Loucy (cell line): ENCODE results near the gene RAD50.

Experiments used
- H2AFZ ChIP-seq: fragments of 200-600 bp; sonication (generic); 2 replicates; pipeline ENCODE4 v1.6.0; 2016; ENCODE audit warnings: antibody characterized with exemption, mild to moderate bottlenecking, low read length, moderate library complexity
- H3F3A ChIP-seq: fragments of 200-600 bp; 2 replicates; pipeline ENCODE4 v1.6.0; 2016; ENCODE audit warnings: antibody characterized with exemption, low read depth, mild to moderate bottlenecking
- H3K27me3 ChIP-seq: fragments of 200-600 bp; sonication (generic); 2 replicates; pipeline ENCODE4 v1.6.1; 2014; ENCODE audit warnings: low read length, mild to moderate bottlenecking; ENCODE audit not compliant: insufficient read depth, poor library complexity, severe bottlenecking
- H3K36me3 ChIP-seq: fragments of 200-600 bp; sonication (generic); 2 replicates; pipeline ENCODE4 v1.6.1; 2016; ENCODE audit warnings: low read length; ENCODE audit not compliant: insufficient read depth
- H3K4me1 ChIP-seq: fragments of 200-600 bp; sonication (generic); 2 replicates; pipeline ENCODE4 v1.5.1; 2014; ENCODE audit warnings: low read length, mild to moderate bottlenecking; ENCODE audit not compliant: insufficient read depth, poor library complexity, severe bottlenecking
- H3K4me2 ChIP-seq: fragments of 200-600 bp; sonication (generic); 2 replicates; pipeline ENCODE4 v1.6.0; 2014; ENCODE audit warnings: antibody characterized with exemption, low read length, low read depth, mild to moderate bottlenecking; ENCODE audit not compliant: poor library complexity, severe bottlenecking
- H3K4me3 ChIP-seq: fragments of 200-600 bp; sonication (generic); 2 replicates; pipeline ENCODE4 v1.5.1; 2014; ENCODE audit warnings: low read length, mild to moderate bottlenecking, mixed read lengths; ENCODE audit not compliant: poor library complexity, severe bottlenecking
- H3K79me2 ChIP-seq: fragments of 200-600 bp; sonication (generic); 2 replicates; pipeline ENCODE4 v1.6.1; 2014; ENCODE audit warnings: low read length; ENCODE audit not compliant: insufficient read depth
- H3K9ac ChIP-seq: fragments of 200-600 bp; sonication (generic); 2 replicates; pipeline ENCODE4 v1.6.0; 2014; ENCODE audit warnings: mild to moderate bottlenecking, low read depth, low read length, moderate library complexity; ENCODE audit not compliant: poor library complexity, severe bottlenecking
- H3K9me2 ChIP-seq: fragments of 200-600 bp; sonication (generic); replicated peaks from 2 replicates; pipeline ENCODE4 v1.6.1; 2016; ENCODE audit warnings: low read depth, low read length, mixed read lengths
- H3K9me3 ChIP-seq: fragments of 200-600 bp; sonication (generic); 2 replicates; pipeline ENCODE4 v1.6.1; 2014; ENCODE audit warnings: mild to moderate bottlenecking, antibody characterized with exemption, low read length, low read depth; ENCODE audit not compliant: insufficient read depth
- H4K20me1 ChIP-seq: fragments of 200-600 bp; sonication (generic); 2 replicates; pipeline ENCODE4 v1.6.0; 2014; ENCODE audit warnings: antibody characterized with exemption, low read length, mild to moderate bottlenecking; ENCODE audit not compliant: insufficient read depth, poor library complexity, severe bottlenecking
- EZH2phosphoT487 ChIP-seq: fragments of 200-600 bp; IDR thresholded peaks from 2 replicates; pipeline ENCODE4 v1.6.1; 2018; ENCODE audit warnings: antibody characterized with exemption, mild to moderate bottlenecking, moderate library complexity, borderline replicate concordance
- TF ChIP-seq, protein P1 (sequence below): fragments of 200-600 bp; sonication (generic); conservative IDR thresholded peaks from 2 replicates; pipeline ENCODE4 v1.5.1; 2014; ENCODE audit warnings: mild to moderate bottlenecking, antibody characterized with exemption, low read length

RAD50 gene

DNA sequence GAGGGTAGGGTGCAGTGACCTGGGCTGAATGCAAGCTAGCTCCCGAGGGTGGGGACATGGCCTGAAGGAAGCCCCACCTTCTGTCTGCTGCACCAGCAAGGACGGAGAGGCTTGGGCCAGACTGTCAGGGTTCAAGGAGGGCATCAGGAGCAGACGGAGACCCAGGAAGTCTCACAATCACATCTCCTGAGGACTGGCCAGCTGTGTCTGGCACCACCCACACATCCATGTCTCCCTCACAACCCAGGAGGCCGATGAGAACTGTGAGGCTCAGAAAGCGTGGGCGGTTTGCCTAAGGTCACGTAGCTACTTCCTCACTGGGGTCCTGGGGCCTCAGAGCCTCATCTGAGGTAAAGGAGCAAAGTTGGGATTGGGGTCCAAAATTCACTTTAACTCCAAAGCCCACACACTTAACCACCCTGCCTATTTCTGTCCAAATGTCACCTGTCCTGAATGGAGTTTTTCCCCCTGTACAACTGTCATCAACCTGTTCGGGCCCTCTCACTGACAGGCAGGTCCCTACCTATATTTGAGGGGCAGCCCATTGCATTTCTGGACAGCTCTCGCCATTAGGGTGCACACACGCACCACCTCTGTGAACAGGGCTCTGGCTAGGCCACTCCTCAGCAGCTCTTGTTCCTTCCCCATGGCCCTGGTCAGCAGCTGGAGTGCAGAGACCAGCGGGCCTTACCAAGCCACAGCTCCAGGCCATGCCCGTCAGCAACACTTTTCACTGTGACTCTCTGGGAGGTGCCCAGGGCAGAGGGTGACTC is 104.6 kb downstream of the RAD50 start:
- Histone ChIP-seq H2AFZ (no peak overlapping the region), H3K9ac (no peak overlapping the region), H3K9me2 (no peaks in the 10 kb centered on the region), H3K4me2 (no peak overlapping the region), H3K79me2 (no peaks in the 10 kb centered on the region), H4K20me1 (no peaks in the 10 kb centered on the region), H3K4me1 (peaks cover 11% of the 10 kb centered on the region), H3K27me3 (no peaks in the 10 kb centered on the region), H3K36me3 (no peaks in the 10 kb centered on the region), H3F3A (no peaks in the 10 kb centered on the region), H3K4me3 (no peak overlapping the region), H3K9me3 (no peaks in the 10 kb centered on the region)
- TF ChIP-seq, protein P1, sequence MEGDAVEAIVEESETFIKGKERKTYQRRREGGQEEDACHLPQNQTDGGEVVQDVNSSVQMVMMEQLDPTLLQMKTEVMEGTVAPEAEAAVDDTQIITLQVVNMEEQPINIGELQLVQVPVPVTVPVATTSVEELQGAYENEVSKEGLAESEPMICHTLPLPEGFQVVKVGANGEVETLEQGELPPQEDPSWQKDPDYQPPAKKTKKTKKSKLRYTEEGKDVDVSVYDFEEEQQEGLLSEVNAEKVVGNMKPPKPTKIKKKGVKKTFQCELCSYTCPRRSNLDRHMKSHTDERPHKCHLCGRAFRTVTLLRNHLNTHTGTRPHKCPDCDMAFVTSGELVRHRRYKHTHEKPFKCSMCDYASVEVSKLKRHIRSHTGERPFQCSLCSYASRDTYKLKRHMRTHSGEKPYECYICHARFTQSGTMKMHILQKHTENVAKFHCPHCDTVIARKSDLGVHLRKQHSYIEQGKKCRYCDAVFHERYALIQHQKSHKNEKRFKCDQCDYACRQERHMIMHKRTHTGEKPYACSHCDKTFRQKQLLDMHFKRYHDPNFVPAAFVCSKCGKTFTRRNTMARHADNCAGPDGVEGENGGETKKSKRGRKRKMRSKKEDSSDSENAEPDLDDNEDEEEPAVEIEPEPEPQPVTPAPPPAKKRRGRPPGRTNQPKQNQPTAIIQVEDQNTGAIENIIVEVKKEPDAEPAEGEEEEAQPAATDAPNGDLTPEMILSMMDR: no peak
- TF ChIP-seq EZH2phosphoT487: no peak

DNA sequence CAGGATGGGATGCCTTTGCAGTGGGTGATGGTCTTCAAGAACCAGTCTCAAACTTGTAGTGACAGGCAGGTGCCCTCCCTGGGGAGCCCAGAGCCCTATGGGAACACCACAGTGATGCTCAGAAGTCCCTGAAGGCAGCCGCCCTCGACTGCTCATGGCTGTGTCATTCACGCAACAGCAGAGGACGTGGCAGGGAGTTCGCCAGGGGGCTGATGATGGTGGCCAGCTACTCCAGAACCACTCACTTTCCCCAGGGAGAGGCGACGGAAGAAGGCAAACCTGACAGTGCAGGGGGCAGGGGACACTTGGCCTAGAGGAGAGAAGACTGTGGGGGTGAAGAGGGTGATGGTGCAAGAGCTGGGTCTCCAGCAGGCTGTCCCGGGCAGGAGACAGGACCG is 105.2 kb downstream of the RAD50 start:
- TF ChIP-seq, protein P1: no peak
- no peak for TF ChIP-seq EZH2phosphoT487
- H3F3A ChIP-seq: no peaks in the 10 kb centered on the region
- H3K4me3 ChIP-seq: no peak overlapping the region
- no peaks in the 10 kb centered on the region for H3K79me2 ChIP-seq
- H4K20me1 ChIP-seq: no peaks in the 10 kb centered on the region
- no peaks in the 10 kb centered on the region for H3K27me3 ChIP-seq
- no peak overlapping the region for H3K4me2 ChIP-seq
- no peaks in the 10 kb centered on the region for H3K9me3 ChIP-seq
- H3K4me1 ChIP-seq: peaks cover 17% of the 10 kb centered on the region
- no peaks in the 10 kb centered on the region for H3K9me2 ChIP-seq
- no peaks in the 10 kb centered on the region for H3K36me3 ChIP-seq
- no peak overlapping the region for H3K9ac ChIP-seq
- no peak overlapping the region for H2AFZ ChIP-seq

- Histone ChIP-seq H3K9me2 (no peaks in the 10 kb centered on the region), H4K20me1 (no peaks in the 10 kb centered on the region), H3F3A (no peaks in the 10 kb centered on the region), H3K4me1 (peaks cover 17% of the 10 kb centered on the region), H3K4me2 (no peak overlapping the region), H3K27me3 (no peaks in the 10 kb centered on the region), H3K9me3 (no peaks in the 10 kb centered on the region), H3K9ac (no peak overlapping the region), H2AFZ (no peak overlapping the region; the same call in 1 of the 2 replicates), H3K4me3 (no peak overlapping the region), H3K36me3 (no peaks in the 10 kb centered on the region), H3K79me2 (no peaks in the 10 kb centered on the region)
- TF ChIP-seq EZH2phosphoT487: no peak
- TF ChIP-seq, protein P1: no peak
These were observed 106.4 kb downstream of the RAD50 start for GRCh38 chr5:132662925-132663770.
